ENCODE data around the gene LAT.
"Not testable (repeated sequence)": the region's sequence is repeated elsewhere in the genome, so short reads cannot be mapped to it uniquely, and the experiment has no call there.

LAT gene

DNA sequence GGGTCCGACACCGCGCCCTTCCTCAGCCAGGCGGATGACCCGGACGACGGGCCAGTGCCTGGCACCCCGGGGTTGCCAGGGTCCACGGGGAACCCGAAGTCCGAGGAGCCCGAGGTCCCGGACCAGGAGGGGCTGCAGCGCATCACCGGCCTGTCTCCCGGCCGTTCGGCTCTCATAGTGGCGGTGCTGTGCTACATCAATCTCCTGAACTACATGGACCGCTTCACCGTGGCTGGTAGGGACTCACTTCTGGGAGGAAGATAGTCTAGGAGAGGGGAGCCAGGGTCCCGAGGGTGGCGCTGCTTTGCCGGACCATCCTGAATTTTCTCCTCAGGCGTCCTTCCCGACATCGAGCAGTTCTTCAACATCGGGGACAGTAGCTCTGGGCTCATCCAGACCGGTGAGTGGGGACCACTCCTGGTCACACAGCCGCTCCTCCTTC lies 9.7 kb upstream of the LAT start:
- H3K27me3 ChIP-seq (ENCODE audit: control insufficient read depth, insufficient read depth, low read length, poor library complexity, severe bottlenecking), result no peaks in the 10 kb centered on the region
- H3K4me3 ChIP-seq (ENCODE audit: insufficient read depth, low read depth, low read length), result peak overlapping the region; percentile 79
- H3K9me3 ChIP-seq (ENCODE audit: control insufficient read depth, low read length), result no peaks in the 10 kb centered on the region
- peaks cover 6% of the 10 kb centered on the region for H3K4me1 ChIP-seq (ENCODE audit: control insufficient read depth, insufficient read depth, low read length)
- WGBS, 2 experiments, result 12 to 13% methylated on average over 30 of the region's 30 CpGs
- no peak overlapping the region for H3K27ac ChIP-seq (ENCODE audit: insufficient read depth, low read depth, low read length, poor library complexity, severe bottlenecking)
- peaks cover 4% of the 10 kb centered on the region for H3K36me3 ChIP-seq (ENCODE audit: control insufficient read depth, insufficient read depth, low read length)

DNA sequence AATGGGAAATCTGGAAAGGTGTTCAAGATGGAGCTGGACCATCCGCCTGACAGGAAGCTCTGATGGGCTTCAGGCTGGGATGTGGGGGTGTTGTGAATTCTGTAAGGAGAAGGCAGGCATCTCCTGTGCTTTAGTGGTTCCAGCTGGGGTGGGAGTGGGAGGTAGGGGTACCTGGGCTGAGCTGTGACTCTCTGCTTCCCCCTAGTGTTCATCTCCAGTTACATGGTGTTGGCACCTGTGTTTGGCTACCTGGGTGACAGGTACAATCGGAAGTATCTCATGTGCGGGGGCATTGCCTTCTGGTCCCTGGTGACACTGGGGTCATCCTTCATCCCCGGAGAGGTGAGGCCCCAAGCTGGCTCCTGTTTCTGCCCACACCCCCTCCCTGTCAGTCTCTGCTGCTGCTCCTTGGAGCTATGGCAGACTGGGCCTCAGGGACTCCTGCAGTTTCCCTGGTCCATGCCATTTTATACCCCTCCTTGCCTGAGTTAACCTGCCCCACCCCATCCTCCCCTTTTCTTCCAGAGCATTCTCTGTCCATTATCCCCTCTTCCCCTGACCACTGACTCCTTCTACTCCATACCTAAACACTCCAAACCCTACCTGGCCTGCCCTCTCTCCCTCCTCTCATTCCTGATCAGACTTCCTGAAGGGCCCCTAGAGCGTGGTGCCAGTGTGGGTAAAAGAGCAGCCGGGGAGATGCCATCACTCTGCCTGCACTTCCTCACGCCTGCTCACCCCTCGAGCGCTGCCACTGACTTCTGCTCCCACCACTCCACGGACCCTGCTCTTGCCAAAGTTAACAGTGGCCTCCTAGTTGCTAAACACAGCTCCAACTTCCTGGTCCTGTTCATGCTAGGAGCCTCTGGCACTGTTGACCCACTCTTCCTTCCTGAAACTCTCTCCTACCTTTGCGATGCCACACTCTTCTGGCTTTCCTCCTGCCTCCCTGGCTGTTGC lies 6.9 kb upstream of the LAT start:
- no peaks in the 10 kb centered on the region for H3K9me3 ChIP-seq (ENCODE audit: control insufficient read depth, low read length)
- peaks cover 16% of the 10 kb centered on the region for H3K36me3 ChIP-seq (ENCODE audit: control insufficient read depth, insufficient read depth, low read length)
- no peak overlapping the region for H3K27ac ChIP-seq (ENCODE audit: insufficient read depth, low read depth, low read length, poor library complexity, severe bottlenecking)
- WGBS, 2 experiments, result 88 to 91% methylated on average over 11 of the region's 11 CpGs
- peaks cover 6% of the 10 kb centered on the region for H3K4me1 ChIP-seq (ENCODE audit: control insufficient read depth, insufficient read depth, low read length)
- H3K4me3 ChIP-seq (ENCODE audit: insufficient read depth, low read depth, low read length), result no peak overlapping the region
- no peaks in the 10 kb centered on the region for H3K27me3 ChIP-seq (ENCODE audit: control insufficient read depth, insufficient read depth, low read length, poor library complexity, severe bottlenecking)

DNA sequence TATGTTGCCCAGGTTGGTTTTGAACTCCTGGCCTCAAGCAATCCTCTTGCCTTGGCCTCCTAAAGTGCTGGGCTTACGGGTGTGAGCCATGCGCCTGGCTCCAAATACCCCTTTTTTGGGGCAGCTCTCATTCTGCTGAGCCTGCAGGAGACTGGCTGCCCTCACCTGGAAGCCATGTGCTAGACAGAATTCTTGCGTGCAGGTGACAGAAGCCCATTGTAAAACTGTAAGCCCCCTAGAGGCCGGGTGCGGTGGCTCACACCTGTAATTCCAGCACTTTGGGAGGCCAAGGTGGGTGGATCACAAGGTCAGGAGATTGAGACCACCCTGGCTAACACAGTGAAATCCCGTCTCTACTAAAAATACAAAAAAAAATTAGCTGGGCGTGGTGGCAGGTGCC lies 4.5 kb upstream of the LAT start:
- H3K27ac ChIP-seq (ENCODE audit: insufficient read depth, low read depth, low read length, poor library complexity, severe bottlenecking); H3K4me3 ChIP-seq (ENCODE audit: insufficient read depth, low read depth, low read length); H3K9me3 ChIP-seq (ENCODE audit: control insufficient read depth, low read length); H3K27me3 ChIP-seq (ENCODE audit: control insufficient read depth, insufficient read depth, low read length, poor library complexity, severe bottlenecking); H3K4me1 ChIP-seq (ENCODE audit: control insufficient read depth, insufficient read depth, low read length): not testable (repeated sequence)
- H3K36me3 ChIP-seq (ENCODE audit: control insufficient read depth, insufficient read depth, low read length), result peaks cover 16% of the 10 kb centered on the region
- WGBS, 2 experiments, result 88 to 92% methylated on average over 7 of the region's 7 CpGs

DNA sequence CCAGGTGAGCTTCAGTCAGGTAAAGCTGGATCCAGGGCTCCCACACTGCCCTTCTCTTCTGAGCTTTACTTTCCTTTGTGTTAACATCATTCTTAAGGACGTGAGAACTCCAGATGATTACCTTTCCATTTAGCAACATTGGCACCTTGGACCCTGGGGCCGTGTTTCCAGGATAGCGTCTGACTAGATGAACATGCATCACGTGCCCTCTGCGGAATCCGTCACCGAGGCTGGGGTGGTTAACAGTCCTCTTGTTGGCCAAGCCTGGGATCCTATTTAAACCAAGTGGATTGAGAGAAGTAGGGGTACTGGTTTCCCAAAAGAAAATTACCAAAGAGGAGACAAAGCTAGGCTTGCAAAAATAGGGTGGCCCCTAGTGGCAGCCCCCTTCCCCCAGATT lies 3.9 kb upstream of the LAT start:
- no peak overlapping the region for H3K27ac ChIP-seq (ENCODE audit: insufficient read depth, low read depth, low read length, poor library complexity, severe bottlenecking)
- no peak overlapping the region for H3K4me3 ChIP-seq (ENCODE audit: insufficient read depth, low read depth, low read length)
- WGBS, 2 experiments, result 94 to 98% methylated on average over 7 of the region's 7 CpGs
- peaks cover 16% of the 10 kb centered on the region for H3K36me3 ChIP-seq (ENCODE audit: control insufficient read depth, insufficient read depth, low read length)
- H3K4me1 ChIP-seq (ENCODE audit: control insufficient read depth, insufficient read depth, low read length), result peaks cover 2% of the 10 kb centered on the region
- H3K27me3 ChIP-seq (ENCODE audit: control insufficient read depth, insufficient read depth, low read length, poor library complexity, severe bottlenecking), result no peaks in the 10 kb centered on the region
- no peaks in the 10 kb centered on the region for H3K9me3 ChIP-seq (ENCODE audit: control insufficient read depth, low read length)

DNA sequence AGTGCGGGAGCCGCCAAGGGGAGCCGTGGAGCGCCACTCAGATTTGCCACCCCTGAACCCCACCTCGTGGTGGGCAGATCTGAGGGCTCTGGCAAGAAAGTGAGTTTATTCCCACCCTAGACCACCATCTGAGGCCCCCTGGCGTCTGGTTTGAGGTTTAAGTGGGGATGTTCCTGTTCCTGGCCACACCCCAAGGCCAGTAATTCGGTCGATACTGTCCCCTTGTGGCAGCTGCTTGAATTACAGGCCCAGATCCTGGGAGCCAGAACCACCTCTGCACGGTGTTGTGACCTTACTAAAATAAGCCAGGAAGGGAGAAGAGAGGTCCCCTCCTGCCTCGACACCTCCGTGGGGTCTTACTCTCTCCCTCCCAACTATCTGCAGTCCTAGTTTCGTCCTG lies 3.3 kb upstream of the LAT start:
- Histone ChIP-seq H3K36me3 (ENCODE audit: control insufficient read depth, insufficient read depth, low read length) (peaks cover 16% of the 10 kb centered on the region), H3K9me3 (ENCODE audit: control insufficient read depth, low read length) (no peaks in the 10 kb centered on the region)
- 89 to 91% methylated on average over 12 of the region's 12 CpGs for WGBS, 2 experiments

DNA sequence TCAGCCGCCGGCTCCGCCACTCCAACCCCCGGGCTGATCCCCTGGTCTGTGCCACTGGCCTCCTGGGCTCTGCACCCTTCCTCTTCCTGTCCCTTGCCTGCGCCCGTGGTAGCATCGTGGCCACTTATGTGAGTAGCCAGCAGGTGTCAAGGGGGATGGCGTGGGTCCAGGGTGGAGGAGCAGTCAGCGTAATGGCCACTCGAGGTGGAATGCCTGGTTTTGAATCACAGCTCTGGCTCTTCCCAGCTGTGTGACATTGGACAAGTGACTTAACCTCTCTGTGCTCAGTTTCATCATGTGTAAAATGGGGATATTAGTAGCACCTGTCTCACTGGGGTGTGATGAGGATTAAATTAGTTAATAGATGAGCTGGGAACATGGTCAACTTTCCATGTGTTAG lies 2.4 kb upstream of the LAT start:
- 94 to 97% methylated on average over 10 of the region's 10 CpGs for WGBS, 2 experiments
- Histone ChIP-seq H3K27me3 (ENCODE audit: control insufficient read depth, insufficient read depth, low read length, poor library complexity, severe bottlenecking) (no peaks in the 10 kb centered on the region), H3K27ac (ENCODE audit: insufficient read depth, low read depth, low read length, poor library complexity, severe bottlenecking) (no peak overlapping the region), H3K36me3 (ENCODE audit: control insufficient read depth, insufficient read depth, low read length) (peaks cover 16% of the 10 kb centered on the region), H3K4me1 (ENCODE audit: control insufficient read depth, insufficient read depth, low read length) (no peaks in the 10 kb centered on the region), H3K4me3 (ENCODE audit: insufficient read depth, low read depth, low read length) (no peak overlapping the region), H3K9me3 (ENCODE audit: control insufficient read depth, low read length) (no peaks in the 10 kb centered on the region)

More for the DNA sequence above, 3.3 kb upstream of the LAT start:
- H3K27me3 ChIP-seq (ENCODE audit: control insufficient read depth, insufficient read depth, low read length, poor library complexity, severe bottlenecking), result no peaks in the 10 kb centered on the region
- no peak overlapping the region for H3K27ac ChIP-seq (ENCODE audit: insufficient read depth, low read depth, low read length, poor library complexity, severe bottlenecking)
- H3K4me3 ChIP-seq (ENCODE audit: insufficient read depth, low read depth, low read length), result no peak overlapping the region
- no peaks in the 10 kb centered on the region for H3K4me1 ChIP-seq (ENCODE audit: control insufficient read depth, insufficient read depth, low read length)

DNA sequence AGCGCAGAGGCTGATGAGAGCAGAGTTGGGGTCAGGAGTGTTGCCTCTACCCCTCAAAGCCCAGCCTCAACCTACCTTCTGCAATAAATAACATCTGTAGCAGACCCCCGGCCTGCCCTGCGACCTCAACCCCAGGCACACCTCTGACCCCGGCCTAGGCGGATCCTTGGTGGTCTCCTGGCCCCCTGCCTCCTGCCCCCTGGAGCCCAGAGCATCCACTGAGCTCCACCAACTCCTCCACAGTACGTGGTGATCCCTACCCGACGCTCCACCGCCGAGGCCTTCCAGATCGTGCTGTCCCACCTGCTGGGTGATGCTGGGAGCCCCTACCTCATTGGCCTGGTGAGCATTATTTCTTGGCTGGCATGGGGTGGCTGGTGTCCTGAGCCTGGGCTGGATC lies 1.9 kb upstream of the LAT start:
- Histone ChIP-seq H3K9me3 (ENCODE audit: control insufficient read depth, low read length) (no peaks in the 10 kb centered on the region), H3K27ac (ENCODE audit: insufficient read depth, low read depth, low read length, poor library complexity, severe bottlenecking) (no peak overlapping the region), H3K4me3 (ENCODE audit: insufficient read depth, low read depth, low read length) (no peak overlapping the region), H3K27me3 (ENCODE audit: control insufficient read depth, insufficient read depth, low read length, poor library complexity, severe bottlenecking) (no peaks in the 10 kb centered on the region), H3K4me1 (ENCODE audit: control insufficient read depth, insufficient read depth, low read length) (no peaks in the 10 kb centered on the region), H3K36me3 (ENCODE audit: control insufficient read depth, insufficient read depth, low read length) (peaks cover 16% of the 10 kb centered on the region)
- 93 to 95% methylated on average over 11 of the region's 11 CpGs for WGBS, 2 experiments

DNA sequence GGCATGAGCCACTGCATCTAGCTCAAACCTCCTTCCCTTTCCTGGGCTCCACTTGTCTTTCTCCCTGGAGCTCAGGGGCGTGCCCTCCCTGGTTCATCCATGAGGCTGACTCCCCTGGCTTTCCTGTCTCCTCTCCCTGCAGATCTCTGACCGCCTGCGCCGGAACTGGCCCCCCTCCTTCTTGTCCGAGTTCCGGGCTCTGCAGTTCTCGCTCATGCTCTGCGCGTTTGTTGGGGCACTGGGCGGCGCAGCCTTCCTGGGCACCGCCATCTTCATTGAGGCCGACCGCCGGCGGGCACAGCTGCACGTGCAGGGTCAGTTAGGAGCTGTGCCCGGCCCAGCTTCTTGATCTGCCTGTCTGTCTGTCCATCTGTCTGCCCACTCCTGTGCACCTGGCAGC lies 1.2 kb upstream of the LAT start:
- Histone ChIP-seq H3K4me3 (ENCODE audit: insufficient read depth, low read depth, low read length) (no peak overlapping the region), H3K4me1 (ENCODE audit: control insufficient read depth, insufficient read depth, low read length) (no peaks in the 10 kb centered on the region), H3K27me3 (ENCODE audit: control insufficient read depth, insufficient read depth, low read length, poor library complexity, severe bottlenecking) (no peaks in the 10 kb centered on the region), H3K36me3 (ENCODE audit: control insufficient read depth, insufficient read depth, low read length) (peaks cover 16% of the 10 kb centered on the region), H3K27ac (ENCODE audit: insufficient read depth, low read depth, low read length, poor library complexity, severe bottlenecking) (no peak overlapping the region), H3K9me3 (ENCODE audit: control insufficient read depth, low read length) (no peaks in the 10 kb centered on the region)
- 95% methylated on average over 18 of the region's 18 CpGs for WGBS, 2 experiments

DNA sequence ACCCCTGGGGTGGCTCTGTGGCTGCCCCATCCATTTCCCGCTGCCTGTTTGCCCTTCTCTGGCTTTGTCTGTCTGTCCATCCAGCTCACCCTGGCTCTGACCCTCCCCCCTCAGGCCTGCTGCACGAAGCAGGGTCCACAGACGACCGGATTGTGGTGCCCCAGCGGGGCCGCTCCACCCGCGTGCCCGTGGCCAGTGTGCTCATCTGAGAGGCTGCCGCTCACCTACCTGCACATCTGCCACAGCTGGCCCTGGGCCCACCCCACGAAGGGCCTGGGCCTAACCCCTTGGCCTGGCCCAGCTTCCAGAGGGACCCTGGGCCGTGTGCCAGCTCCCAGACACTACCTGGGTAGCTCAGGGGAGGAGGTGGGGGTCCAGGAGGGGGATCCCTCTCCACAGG lies 761 bp upstream of the LAT start:
- WGBS, 2 experiments, result 93 to 94% methylated on average over 12 of the region's 12 CpGs
- Histone ChIP-seq H3K27me3 (ENCODE audit: control insufficient read depth, insufficient read depth, low read length, poor library complexity, severe bottlenecking) (no peaks in the 10 kb centered on the region), H3K27ac (ENCODE audit: insufficient read depth, low read depth, low read length, poor library complexity, severe bottlenecking) (no peak overlapping the region), H3K4me1 (ENCODE audit: control insufficient read depth, insufficient read depth, low read length) (no peaks in the 10 kb centered on the region), H3K36me3 (ENCODE audit: control insufficient read depth, insufficient read depth, low read length) (peaks cover 15% of the 10 kb centered on the region), H3K4me3 (ENCODE audit: insufficient read depth, low read depth, low read length) (no peak overlapping the region), H3K9me3 (ENCODE audit: control insufficient read depth, low read length) (no peaks in the 10 kb centered on the region)

DNA sequence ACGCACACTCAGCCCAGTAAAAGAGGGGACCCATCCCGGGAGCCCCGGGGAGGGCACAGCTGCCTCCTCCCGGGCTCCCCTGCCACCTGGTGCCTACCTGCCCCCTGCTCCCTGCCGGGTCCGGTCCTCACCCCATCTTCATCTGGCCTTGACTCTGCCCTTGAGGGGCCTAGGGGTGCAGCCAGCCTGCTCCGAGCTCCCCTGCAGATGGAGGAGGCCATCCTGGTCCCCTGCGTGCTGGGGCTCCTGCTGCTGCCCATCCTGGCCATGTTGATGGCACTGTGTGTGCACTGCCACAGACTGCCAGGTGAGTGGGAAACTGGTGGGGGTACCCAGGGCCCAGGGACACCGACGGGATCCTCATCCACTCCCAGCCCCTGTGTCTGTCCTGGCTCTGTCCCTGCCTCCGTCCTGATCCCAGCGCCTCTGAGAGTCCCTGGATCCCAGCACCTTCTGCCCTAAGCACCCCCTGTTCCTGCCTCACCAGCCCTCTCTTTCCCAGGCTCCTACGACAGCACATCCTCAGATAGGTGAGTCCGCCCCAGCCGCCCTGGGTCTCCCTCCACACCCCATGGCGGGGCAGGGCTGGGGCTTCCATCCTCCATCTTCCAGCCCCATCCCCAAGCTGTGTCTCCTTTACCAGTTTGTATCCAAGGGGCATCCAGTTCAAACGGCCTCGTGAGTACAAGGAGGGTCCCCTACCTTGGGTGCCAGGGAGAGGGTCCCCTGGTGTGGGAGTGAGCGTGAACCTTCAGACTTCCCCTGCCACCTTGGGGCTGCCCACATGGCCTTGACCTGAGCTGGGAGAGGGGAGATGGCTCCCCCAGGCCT lies 574 bp downstream of the LAT start:
- H3K27me3 ChIP-seq (ENCODE audit: control insufficient read depth, insufficient read depth, low read length, poor library complexity, severe bottlenecking), result no peaks in the 10 kb centered on the region
- H3K36me3 ChIP-seq (ENCODE audit: control insufficient read depth, insufficient read depth, low read length), result peaks cover 11% of the 10 kb centered on the region
- H3K27ac ChIP-seq (ENCODE audit: insufficient read depth, low read depth, low read length, poor library complexity, severe bottlenecking), result no peak overlapping the region
- no peak overlapping the region for H3K4me3 ChIP-seq (ENCODE audit: insufficient read depth, low read depth, low read length)
- H3K4me1 ChIP-seq (ENCODE audit: control insufficient read depth, insufficient read depth, low read length), result no peaks in the 10 kb centered on the region
- H3K9me3 ChIP-seq (ENCODE audit: control insufficient read depth, low read length), result no peaks in the 10 kb centered on the region
- whole genome bisulfite sequencing, 2 experiments, result 92 to 94% methylated on average over 19 of the region's 19 CpGs

Measured in ectodermal cell (in vitro differentiated cells).